ENCODE measurements around the gene CC2D2B. TPM values are rescaled to one million over a fixed set of nuclear protein-coding genes. Genes with fewer than 3 reads are reported as not detected.
"Not testable (repeated sequence)": the region's sequence is repeated elsewhere in the genome, so short reads cannot be mapped to it uniquely, and the experiment has no call there.

Gene CC2D2B
- total and polyA plus RNA-seq, 4 experiments from 2014 or later = 0.10 to 0.15 TPM; not detected in 2

DNA sequence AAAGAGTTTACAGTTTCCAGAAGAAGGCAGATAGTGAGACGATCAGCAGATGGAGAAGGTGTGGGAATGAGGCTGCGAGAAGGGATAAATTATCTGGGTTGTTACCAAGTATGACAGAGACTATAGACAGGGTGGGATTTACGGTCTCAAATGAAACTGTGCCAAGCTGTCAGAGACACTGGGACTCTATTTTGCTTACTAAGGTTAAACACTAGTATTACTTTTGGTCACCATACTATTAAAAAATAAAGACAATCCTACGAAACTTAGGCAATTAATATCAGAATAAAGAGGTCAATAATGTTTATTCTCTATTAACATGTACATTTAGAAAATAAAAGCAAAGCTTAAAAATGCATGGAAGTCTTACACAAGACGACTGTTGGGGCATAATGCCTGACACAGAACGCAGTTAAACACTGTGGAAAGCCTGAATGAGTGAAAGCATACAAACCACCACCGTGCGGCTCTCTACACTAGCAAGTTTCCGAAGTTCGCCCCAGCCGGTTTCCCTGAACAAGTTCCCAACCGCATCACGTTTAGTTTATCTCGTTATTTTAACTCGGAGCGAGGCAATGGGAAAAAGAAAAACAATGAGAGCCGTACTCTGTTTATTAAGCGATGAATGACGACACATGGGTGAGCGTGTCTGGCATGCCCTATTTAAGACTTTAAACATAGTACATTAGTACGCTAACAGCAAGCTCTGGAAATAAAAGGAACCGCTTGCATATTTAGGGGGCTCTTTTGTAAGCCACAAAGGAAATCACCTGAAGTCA, 909 bp upstream of the CC2D2B start:
- peaks cover 8 to 15% (median 12%) of the 10 kb centered on the region in 4 donors for H3K4me1 Mint-ChIP-seq
- Histone ChIP-seq H3K4me3 (ENCODE audit: low read length in 2 of 2) (peak overlapping the region; percentile 73 to 86), H3K9me3 (ENCODE audit: control insufficient read depth in 1 of 2, low read length in 2 of 2) (no peaks in the 10 kb centered on the region), H3K4me1 (ENCODE audit: insufficient read depth, low read length) (no peaks in the 10 kb centered on the region), H3K27me3 (ENCODE audit: insufficient read depth, low read length) (no peaks in the 10 kb centered on the region), H3K27ac (ENCODE audit: low read depth, low read length) (peak overlapping the region; percentile 58), H3K36me3 (ENCODE audit: insufficient read depth, low read length) (peaks cover 3% of the 10 kb centered on the region)
- ChIA-PET CTCF (ENCODE audit: partially characterized antibody) (interaction anchor here (0.6 to 2.6 kb wide), 6 partner anchors 33 to 213 kb away, joined by 3 to 19 read pairs (median 3); partner anchors contain the start of gene TCTN3), POLR2A (ENCODE audit: partially characterized antibody) (interaction anchor here (0.5 to 1.8 kb wide), 6 partner anchors 136 to 257 kb away, joined by 3 to 16 read pairs (median 5); partner anchors contain the start of genes CCNJ, TCTN3 and ZNF518A)
- no peaks in the 10 kb centered on the region for H3K9me3 Mint-ChIP-seq
- peak overlapping the region; percentile 76 to 90 (median 83) for H3K27ac Mint-ChIP-seq
- intact Hi-C loops (cut with micrococcal nuclease) = loop anchor here (1.0 to 5.0 kb wide), 4 partner anchors 135 to 346 kb away; partner anchors contain the start of genes CCNJ, SORBS1 and ZNF518A
- peak overlapping the region; percentile 91 to 96 (median 93) for H3K4me3 Mint-ChIP-seq
- peak in 2 of 5 donors; percentile 22 to 39 for DNase-seq
- no peaks in the 10 kb centered on the region for H3K27me3 Mint-ChIP-seq
- peaks cover 0 to 4% of the 10 kb centered on the region in 2 donors for H3K36me3 Mint-ChIP-seq

DNA sequence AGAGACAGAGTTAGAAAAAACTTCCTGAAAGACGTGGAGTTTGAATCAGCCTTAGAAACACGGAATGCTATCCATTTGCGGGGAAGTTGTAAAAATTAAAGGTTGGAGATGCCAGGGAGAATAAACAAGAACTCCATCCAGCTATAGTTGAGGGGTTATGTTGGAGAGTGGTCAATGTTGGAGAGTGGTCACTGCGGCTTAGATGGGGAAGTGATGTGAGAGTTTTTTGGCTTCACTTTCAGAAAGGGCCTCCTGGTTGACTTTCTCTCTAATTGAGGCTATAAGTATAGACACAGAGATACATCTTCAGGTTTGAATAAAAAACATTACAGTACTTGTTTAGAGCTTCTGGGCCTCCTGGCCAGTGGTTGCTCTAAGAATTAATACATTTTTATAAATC, 675 bp downstream of the CC2D2B start:
- intact Hi-C loops (cut with micrococcal nuclease) = loop anchor here (2.0 to 5.0 kb wide), 2 partner anchors 134 to 182 kb away; partner anchors contain the start of gene CCNJ
- ChIA-PET CTCF (ENCODE audit: partially characterized antibody) (interaction anchor here (2.6 kb wide), 1 partner anchor 215 kb away, joined by 19 read pairs; the partner anchor contains the start of gene TCTN3), POLR2A (ENCODE audit: partially characterized antibody) (interaction anchor here (1.3 to 1.8 kb wide), 3 partner anchors 135 to 222 kb away, joined by 3 to 16 read pairs (median 9); partner anchors contain the start of genes CCNJ and ZNF518A)
- H3K27ac Mint-ChIP-seq = peak overlapping the region in 2 of 7 donors; percentile 76 to 89
- peak overlapping the region; percentile 63 to 96 (median 92) for H3K4me3 Mint-ChIP-seq
- no peaks in the 10 kb centered on the region for H3K27me3 ChIP-seq (ENCODE audit: insufficient read depth, low read length)
- no peaks in the 10 kb centered on the region for H3K27me3 Mint-ChIP-seq
- no peak for DNase-seq
- H3K36me3 ChIP-seq (ENCODE audit: insufficient read depth, low read length) = no peaks in the 10 kb centered on the region
- H3K4me3 ChIP-seq (ENCODE audit: low read length in 2 of 2) = no peak overlapping the region
- H3K36me3 Mint-ChIP-seq = peaks cover 0 to 3% of the 10 kb centered on the region in 2 donors
- no peak overlapping the region for H3K27ac ChIP-seq (ENCODE audit: low read depth, low read length)
- no peaks in the 10 kb centered on the region for H3K4me1 ChIP-seq (ENCODE audit: insufficient read depth, low read length)
- no peaks in the 10 kb centered on the region for H3K9me3 Mint-ChIP-seq
- H3K4me1 Mint-ChIP-seq = peaks cover 8 to 15% (median 12%) of the 10 kb centered on the region in 4 donors
- no peaks in the 10 kb centered on the region for H3K9me3 ChIP-seq (ENCODE audit: control insufficient read depth in 1 of 2, low read length in 2 of 2)

DNA sequence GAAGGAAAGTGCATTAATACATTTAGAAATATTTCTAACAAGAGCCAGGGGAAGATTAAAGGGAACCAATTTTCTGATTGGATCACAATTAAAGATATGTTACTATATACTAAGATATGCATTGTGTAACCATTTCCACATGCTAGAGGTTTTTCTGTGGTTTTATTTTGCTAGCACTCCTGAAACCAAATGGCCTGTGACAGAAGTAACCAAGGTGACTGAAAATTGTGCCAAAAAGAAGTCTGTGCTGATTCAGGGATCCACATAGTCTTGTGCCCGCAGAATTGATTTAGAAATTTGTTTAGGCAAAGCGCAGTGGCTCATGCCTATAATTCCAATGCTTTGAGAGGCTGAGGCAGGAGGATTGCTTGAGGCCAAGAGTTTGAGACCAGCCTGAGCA, 1.8 kb downstream of the CC2D2B start:
- intact Hi-C loops (cut with micrococcal nuclease) = loop anchor here (2.0 to 5.0 kb wide), 2 partner anchors 133 to 181 kb away; partner anchors contain the start of gene CCNJ
- Mint-ChIP-seq H3K36me3 (peaks cover 0 to 3% of the 10 kb centered on the region in 2 donors), H3K27me3 (peaks cover 3 to 4% of the 10 kb centered on the region in 2 donors), H3K4me1 (peaks cover 8 to 15% (median 12%) of the 10 kb centered on the region in 4 donors), H3K27ac (no peak overlapping the region), H3K4me3 (no peak overlapping the region), H3K9me3 (no peaks in the 10 kb centered on the region)
- no peaks in the 10 kb centered on the region for H3K36me3 ChIP-seq (ENCODE audit: insufficient read depth, low read length)
- no peak overlapping the region for H3K4me3 ChIP-seq (ENCODE audit: low read length in 2 of 2)
- H3K27me3 ChIP-seq (ENCODE audit: insufficient read depth, low read length) = no peaks in the 10 kb centered on the region
- no peaks in the 10 kb centered on the region for H3K4me1 ChIP-seq (ENCODE audit: insufficient read depth, low read length)
- DNase-seq = no peak
- H3K27ac ChIP-seq (ENCODE audit: low read depth, low read length) = no peak overlapping the region
- POLR2A ChIA-PET (ENCODE audit: partially characterized antibody) = no interaction called here
- CTCF ChIA-PET (ENCODE audit: partially characterized antibody) = no interaction called here
- no peaks in the 10 kb centered on the region for H3K9me3 ChIP-seq (ENCODE audit: control insufficient read depth in 1 of 2, low read length in 2 of 2)

DNA sequence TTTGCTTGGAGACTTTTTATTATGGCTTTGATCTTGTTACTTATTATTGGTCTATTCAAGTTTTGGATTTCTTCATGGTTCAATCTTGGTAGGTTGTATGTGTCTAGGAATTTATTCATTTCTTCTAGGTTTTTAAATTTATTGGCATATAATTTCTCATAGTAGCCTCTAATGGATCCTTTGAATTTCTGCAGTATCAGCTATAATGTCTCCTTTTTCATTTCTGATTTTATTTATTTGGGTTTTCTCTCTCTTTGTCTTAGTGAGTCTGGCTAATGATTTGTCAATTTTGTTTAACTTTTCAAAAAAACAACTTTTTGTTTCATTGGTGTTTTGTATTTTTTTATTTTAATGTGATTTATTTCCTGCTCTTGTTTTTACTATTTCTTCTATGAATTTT, 8.3 kb downstream of the CC2D2B start:
- H3K4me3 ChIP-seq (ENCODE audit: low read length in 2 of 2); H3K27me3 ChIP-seq (ENCODE audit: insufficient read depth, low read length); H3K4me1 Mint-ChIP-seq; H3K9me3 ChIP-seq (ENCODE audit: control insufficient read depth in 1 of 2, low read length in 2 of 2); H3K27ac ChIP-seq (ENCODE audit: low read depth, low read length); H3K36me3 ChIP-seq (ENCODE audit: insufficient read depth, low read length); DNase-seq; H3K36me3 Mint-ChIP-seq; H3K4me1 ChIP-seq (ENCODE audit: insufficient read depth, low read length); CTCF ChIA-PET (ENCODE audit: partially characterized antibody); POLR2A ChIA-PET (ENCODE audit: partially characterized antibody); H3K9me3 Mint-ChIP-seq; H3K4me3 Mint-ChIP-seq; intact Hi-C loops (cut with micrococcal nuclease); H3K27ac Mint-ChIP-seq: not testable (repeated sequence)
- peaks cover 9 to 17% of the 10 kb centered on the region in 2 donors for H3K27me3 Mint-ChIP-seq

DNA sequence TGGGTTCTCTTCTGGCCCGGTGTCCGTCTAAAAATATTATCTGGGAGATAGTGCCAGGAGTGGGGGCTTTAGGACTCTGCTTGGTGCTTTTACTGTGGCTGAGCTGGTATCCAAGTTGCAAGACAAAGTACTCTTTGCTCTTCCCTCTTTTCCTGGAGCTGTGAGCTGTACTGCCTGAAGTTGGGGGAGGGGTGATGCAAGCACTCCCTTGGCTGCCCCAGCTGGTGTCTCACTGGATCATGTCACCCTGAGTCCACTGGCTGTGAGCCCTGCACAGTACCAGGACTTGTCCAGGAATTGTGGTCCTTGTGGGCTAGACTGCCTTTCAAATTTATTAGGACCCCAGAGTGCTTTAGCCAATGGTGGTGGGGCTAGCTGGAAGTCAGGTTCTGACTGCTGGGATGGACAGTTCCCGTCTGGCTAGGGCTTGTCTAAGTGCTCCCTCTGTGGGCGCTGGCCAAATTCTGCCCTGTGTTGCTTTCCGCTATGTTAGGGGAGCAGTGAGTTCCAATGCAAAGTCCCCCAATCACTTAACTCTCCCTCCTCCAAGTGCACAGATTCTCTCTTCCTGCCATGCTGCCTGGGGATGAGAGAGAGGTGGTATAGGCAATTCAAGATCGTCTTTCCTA, 13.1 kb downstream of the CC2D2B start:
- Mint-ChIP-seq H3K9me3 (no peaks in the 10 kb centered on the region), H3K4me3 (no peak overlapping the region), H3K27me3 (peaks cover 11 to 15% of the 10 kb centered on the region in 2 donors), H3K4me1 (no peaks in the 10 kb centered on the region), H3K36me3 (peaks cover 0 to 4% of the 10 kb centered on the region in 2 donors), H3K27ac (no peak overlapping the region)
- H3K27ac ChIP-seq (ENCODE audit: low read depth, low read length) = no peak overlapping the region
- ChIA-PET CTCF (ENCODE audit: partially characterized antibody) (no interaction called here), POLR2A (ENCODE audit: partially characterized antibody) (no interaction called here)
- no peak overlapping the region for H3K4me3 ChIP-seq (ENCODE audit: low read length in 2 of 2)
- H3K4me1 ChIP-seq (ENCODE audit: insufficient read depth, low read length) = no peaks in the 10 kb centered on the region
- intact Hi-C loops (cut with micrococcal nuclease) = no loop called here
- DNase-seq = no peak
- no peaks in the 10 kb centered on the region for H3K9me3 ChIP-seq (ENCODE audit: control insufficient read depth in 1 of 2, low read length in 2 of 2)
- H3K27me3 ChIP-seq (ENCODE audit: insufficient read depth, low read length) = no peaks in the 10 kb centered on the region
- H3K36me3 ChIP-seq (ENCODE audit: insufficient read depth, low read length) = no peaks in the 10 kb centered on the region

DNA sequence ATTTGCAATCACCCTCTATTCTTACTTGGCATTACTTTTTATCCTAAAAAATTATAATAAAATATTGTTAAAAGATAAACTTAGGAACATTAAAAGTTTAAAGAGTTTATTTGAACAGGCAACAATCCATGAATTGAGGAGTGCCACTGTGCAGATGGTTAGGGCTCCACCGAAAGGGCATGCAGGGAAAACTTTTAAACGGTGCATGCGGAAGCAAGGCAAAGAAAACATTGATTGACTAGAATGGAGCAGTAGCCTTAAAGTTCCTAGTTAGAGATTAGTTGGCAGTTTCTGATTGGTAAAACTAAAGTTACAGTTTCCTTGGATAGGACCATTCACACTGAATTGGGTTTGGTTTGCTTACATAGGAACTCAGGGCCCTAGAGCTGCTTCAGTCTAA, 17.3 kb downstream of the CC2D2B start:
- Mint-ChIP-seq H3K4me1 (no peaks in the 10 kb centered on the region), H3K36me3 (no peaks in the 10 kb centered on the region), H3K27me3 (peaks cover 7 to 15% of the 10 kb centered on the region in 2 donors), H3K4me3 (no peak overlapping the region), H3K9me3 (no peaks in the 10 kb centered on the region), H3K27ac (no peak overlapping the region)
- ChIA-PET POLR2A (ENCODE audit: partially characterized antibody) (no interaction called here), CTCF (ENCODE audit: partially characterized antibody) (no interaction called here)
- H3K9me3 ChIP-seq (ENCODE audit: control insufficient read depth in 1 of 2, low read length in 2 of 2) = no peaks in the 10 kb centered on the region
- no peaks in the 10 kb centered on the region for H3K36me3 ChIP-seq (ENCODE audit: insufficient read depth, low read length)
- no peak overlapping the region for H3K4me3 ChIP-seq (ENCODE audit: low read length in 2 of 2)
- no peaks in the 10 kb centered on the region for H3K27me3 ChIP-seq (ENCODE audit: insufficient read depth, low read length)
- DNase-seq = no peak
- intact Hi-C loops (cut with micrococcal nuclease) = no loop called here
- H3K4me1 ChIP-seq (ENCODE audit: insufficient read depth, low read length) = no peaks in the 10 kb centered on the region
- H3K27ac ChIP-seq (ENCODE audit: low read depth, low read length) = no peak overlapping the region

DNA sequence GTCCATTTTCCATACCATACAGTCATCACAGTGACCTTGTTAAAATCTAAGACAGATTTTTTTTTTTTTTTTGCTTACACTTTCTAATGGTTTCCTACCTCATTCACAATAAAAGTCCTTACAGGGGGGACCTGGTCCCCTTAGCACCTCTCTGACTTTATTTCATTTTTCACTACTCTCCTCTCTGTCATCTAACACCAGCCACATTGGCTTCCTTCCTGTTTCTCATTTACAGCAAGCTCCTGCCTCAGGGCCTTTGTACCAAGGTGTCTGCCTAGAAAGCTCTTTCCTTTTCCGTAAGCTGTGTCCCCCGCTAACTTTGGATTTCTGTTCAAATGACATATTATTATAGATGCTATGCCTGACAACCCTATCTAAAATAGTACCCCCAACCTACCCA, 27.7 kb downstream of the CC2D2B start:
- intact Hi-C loops (cut with micrococcal nuclease) = no loop called here
- Mint-ChIP-seq H3K9me3 (peaks cover 0 to 25% (median 13%) of the 10 kb centered on the region in 8 donors), H3K27ac (no peak overlapping the region), H3K27me3 (peaks cover 3 to 26% of the 10 kb centered on the region in 2 donors), H3K36me3 (no peaks in the 10 kb centered on the region), H3K4me3 (peak overlapping the region in 1 of 8 donors; percentile 28), H3K4me1 (no peaks in the 10 kb centered on the region)
- Histone ChIP-seq H3K27ac (ENCODE audit: low read depth, low read length) (no peak overlapping the region), H3K9me3 (ENCODE audit: control insufficient read depth in 1 of 2, low read length in 2 of 2) (no peaks in the 10 kb centered on the region), H3K4me3 (ENCODE audit: low read length in 2 of 2) (no peak overlapping the region), H3K27me3 (ENCODE audit: insufficient read depth, low read length) (no peaks in the 10 kb centered on the region), H3K4me1 (ENCODE audit: insufficient read depth, low read length) (no peaks in the 10 kb centered on the region), H3K36me3 (ENCODE audit: insufficient read depth, low read length) (no peaks in the 10 kb centered on the region)
- DNase-seq = no peak
- POLR2A ChIA-PET (ENCODE audit: partially characterized antibody) = no interaction called here
- CTCF ChIA-PET (ENCODE audit: partially characterized antibody) = no interaction called here
